HG03342 (cell line): ENCODE results near the gene CCSER2.
A peak's percentile ranks its signal among the peaks of the same experiment; 100 is the strongest.
"Not testable (repeated sequence)": the region's sequence is repeated elsewhere in the genome, so short reads cannot be mapped to it uniquely, and the experiment has no call there.

Experiments used
- ATAC-seq: cut with Tn5 transposase; IDR thresholded peaks from one replicate; pipeline ENCODE4 v1.9.1; 2021; ENCODE audit warnings: mild to moderate bottlenecking, moderate library complexity; ENCODE audit not compliant: unreplicated experiment

CCSER2 gene

DNA sequence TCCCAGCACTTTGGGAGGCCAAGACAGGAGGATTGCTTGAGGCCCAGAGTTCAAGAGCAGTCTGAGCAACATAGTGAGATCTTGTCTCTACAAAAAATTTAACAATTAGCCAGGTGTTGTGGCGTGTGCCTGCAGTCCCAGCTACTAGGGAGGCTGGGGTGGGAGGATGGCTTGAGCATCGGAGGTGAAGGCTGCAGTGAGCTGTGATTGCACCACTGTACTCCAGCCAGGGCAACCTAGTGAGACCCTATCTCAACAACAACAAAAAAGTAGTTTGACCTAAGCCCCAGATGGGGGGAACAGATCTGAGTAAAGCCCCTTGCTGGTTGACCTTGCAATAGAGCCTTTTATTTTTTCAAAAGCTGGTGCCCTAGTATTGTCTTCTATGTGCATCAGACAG lies 15.6 kb upstream of the CCSER2 start:
- ATAC-seq: no peak

DNA sequence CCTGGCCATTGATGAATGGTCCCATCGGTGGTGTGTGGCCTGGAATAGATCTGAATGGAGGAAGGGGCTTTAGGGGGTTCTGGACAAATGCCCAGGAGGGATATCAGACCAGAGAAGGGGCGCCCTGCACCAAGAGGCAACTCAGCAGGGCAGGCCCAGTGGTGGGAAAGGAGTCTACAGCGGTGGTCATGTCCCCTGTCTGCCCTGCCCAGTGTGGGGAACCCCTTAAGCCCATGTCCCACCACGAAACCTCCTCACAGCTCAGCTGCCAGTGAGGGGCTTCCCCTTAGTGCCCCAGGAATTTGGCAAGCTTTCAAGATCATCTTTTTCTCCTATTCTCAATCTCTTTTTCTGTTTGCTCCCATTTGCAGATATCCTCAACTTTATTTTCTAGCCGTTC lies 14.1 kb upstream of the CCSER2 start:
- ATAC-seq: no peak

DNA sequence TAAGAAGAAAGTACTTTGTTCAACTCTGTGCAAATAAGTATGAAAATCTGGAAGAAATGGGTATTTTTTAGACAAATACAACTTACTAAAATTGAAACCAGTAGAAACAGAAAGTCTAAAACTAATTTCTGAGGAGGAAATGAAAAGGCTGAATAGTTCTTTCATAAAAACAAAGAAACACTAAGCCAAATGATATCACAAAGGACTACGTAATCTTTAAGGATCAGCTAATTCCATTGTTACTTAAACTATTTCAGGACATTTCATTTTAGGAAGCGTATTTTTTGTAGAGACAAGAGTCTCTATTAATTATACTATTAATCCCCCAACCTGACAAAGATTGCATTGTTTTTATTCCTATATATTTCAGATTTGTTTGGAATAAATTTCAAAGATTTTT lies 11.2 kb upstream of the CCSER2 start:
- no peak for ATAC-seq

DNA sequence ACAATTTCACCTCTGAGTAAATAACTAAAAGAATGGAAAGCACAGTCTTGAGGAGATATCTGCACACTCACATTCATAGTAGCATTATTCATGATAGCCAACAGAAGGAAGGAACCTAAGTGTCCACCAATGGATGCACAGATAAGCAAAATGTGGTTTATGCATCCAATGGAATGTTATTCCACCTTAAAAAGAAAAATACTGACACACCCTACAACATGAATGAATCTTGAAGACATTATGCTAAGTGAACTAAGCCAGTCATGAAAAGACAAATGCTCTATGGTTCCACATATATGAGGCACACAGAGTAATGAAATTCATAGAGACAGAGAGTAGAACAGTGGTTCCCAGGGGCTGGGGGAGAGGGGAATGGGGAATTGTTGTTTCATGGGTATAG lies 6.5 kb upstream of the CCSER2 start:
- ATAC-seq: no peak

DNA sequence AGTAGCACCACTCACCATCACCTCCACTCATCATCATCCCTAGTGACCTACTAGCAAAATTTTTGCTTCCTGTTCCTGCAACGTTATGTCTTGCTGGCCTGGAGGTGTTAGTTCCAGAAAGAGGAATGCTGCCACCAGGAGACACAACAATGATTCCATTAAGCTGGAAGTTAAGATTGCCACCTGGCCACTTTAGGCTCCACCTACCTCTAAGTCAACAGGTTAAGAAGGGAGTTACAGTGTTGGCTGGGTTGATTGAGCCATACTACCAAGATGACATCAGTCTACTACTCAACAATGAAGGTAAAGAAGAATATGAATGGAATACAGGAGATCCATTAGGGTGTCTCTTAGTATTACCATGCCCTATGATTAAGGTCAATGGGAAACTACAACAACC lies 4.8 kb upstream of the CCSER2 start:
- not testable (repeated sequence) for ATAC-seq

DNA sequence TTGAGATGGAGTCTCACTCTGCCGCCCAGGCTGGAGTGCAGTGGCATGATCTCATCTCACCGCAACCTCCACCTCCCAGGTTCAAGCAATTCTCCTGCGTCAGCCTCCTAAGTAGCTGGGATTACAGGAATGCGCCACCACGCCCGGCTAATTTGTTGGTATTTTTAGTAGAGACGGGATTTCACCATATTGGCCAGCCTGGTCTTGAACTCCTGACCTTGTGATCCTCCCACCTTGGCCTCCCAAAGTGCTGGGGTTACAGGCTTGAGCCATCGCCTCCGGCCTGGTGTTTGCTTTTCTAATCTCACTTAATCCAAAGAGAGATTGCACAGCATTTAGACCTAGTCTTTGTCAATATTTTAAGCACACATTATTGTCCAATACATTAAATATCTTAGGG lies 1.4 kb upstream of the CCSER2 start:
- not testable (repeated sequence) for ATAC-seq

DNA sequence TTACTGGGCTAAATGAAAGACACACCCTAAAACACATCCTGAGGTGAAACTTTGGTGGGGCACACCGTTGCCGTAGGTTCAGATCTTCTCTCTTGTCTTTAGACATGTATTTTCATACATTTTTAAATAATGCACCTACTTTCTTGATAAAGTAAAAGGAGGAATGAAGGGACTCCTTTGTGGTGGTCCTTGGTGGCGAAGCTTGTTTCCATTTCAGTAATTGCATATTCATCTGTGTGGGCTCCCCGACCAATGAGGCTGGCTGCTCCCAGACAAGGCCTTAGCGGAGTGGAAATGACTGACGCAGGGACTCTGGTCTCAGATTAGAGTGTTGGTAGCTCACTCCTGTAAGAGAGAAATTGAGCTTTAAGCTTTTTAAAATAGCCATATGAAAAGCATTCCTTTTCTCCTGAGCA lies 815 bp downstream of the CCSER2 start:
- ATAC-seq: peak; percentile 19

DNA sequence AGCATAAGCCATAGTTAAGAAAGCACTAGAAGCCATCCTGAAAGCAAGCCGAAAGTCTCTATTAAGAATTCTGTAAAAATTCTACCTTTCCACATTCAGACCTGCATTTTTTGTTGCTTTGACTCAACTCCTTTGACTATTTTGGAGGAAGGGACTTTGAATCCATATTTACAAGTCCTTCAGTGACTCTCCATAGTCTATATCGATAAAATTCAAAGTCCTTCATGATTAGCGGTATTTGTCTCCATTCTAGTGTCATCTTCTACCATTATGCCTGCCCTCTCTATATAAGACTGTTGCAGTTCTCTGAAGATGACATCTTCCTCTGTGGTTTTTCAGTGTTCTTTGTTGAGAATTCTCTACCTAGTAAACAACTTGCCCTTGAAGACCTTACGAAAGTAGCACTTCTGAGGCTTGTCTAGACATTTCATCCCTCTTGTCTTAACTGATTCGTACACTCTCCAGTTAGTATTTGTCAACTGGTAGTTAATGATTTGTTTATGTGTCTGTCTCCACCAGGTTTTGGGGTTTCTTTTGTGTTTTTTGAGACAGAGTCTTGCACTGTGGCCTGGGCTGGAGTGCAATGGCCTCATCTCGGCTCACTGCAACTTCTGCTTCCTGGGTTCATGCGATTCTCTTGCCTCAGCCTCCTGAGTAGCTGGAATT lies 1.7 kb downstream of the CCSER2 start:
- peak; percentile 68 for ATAC-seq

DNA sequence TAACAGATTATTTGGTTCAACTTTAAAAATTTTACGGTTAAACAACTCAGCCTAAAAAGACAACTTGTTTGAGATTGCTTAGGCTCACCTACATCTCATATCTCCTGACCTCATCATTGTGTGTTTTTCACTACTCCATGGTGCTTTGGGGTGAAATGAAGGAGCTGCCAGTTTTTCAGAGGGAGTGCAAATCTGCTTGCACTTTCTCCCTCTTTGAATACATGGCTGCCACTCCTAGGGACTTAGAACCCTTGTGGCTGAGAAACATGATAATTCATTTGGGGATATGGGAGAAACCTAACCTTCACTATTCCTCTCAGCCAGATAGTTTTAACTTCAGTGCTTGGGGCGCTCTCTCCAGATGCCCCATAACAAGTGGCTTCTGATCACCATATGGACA lies 2.7 kb downstream of the CCSER2 start:
- ATAC-seq: no peak

DNA sequence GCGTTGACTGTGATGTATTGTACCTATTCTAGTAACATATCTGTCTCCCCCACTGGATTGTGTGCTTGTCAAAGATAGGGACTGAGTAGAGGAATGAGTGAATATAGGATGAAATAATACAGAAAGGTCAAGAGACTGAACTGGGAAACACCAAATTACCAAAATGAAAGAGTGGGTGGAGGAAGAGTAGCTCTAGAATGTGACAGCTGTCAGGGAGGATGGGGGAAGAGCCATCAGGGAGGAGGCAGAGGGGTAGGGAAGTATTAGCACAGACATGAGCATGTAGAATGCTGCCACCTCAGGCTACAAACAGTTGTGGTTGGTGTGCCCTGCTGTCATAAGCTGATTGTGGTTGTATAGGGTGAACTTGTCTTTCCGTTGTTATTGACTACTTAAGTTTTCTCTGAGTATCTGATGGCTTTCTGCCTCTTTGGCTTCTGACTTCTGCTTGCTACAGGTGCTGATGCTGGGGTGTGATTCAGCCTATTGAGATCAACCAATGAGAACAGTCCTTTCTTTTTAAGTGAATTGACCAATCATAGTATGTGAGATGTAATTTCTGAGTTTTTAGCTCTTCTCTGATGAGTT lies 5.6 kb downstream of the CCSER2 start:
- ATAC-seq: peak; percentile 29

DNA sequence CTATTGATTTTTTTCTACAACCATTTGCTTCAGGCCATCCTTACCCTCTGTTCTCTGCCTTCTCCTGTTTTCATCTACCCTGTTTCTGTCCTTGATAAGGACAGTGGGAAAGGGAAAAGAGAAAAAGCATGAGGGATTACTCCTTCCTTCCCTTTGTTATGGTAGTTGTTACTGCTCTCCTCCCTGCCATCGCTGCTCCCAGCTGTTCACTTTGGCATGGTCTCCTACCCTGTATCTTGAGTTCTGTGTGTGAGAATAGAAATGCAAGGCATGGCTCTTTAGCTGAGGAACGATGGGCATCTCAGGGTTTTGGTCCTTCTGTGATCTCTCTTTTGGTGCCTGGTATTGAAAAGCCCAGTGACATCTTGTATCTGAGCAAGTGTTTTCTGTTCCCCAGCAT lies 6.4 kb downstream of the CCSER2 start:
- no peak for ATAC-seq

DNA sequence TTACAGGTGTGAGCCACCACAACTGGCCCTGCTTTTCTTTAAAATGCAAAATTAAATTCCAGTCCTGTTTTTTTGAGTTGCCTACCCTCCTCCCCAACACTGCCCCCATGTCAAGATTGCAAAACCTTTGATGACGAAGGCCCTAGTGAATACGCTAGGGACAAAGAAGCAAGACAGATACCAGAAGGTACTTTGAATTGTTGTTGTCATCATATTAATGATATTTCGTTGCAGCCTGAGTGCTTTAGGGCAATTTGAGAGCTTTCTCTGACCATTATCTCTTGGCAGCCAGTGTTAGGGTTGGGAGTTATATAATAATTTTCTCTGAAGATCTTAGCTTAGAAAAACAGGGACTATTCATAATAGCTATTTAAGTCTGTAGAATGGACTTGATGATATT lies 7.1 kb downstream of the CCSER2 start:
- ATAC-seq: no peak

DNA sequence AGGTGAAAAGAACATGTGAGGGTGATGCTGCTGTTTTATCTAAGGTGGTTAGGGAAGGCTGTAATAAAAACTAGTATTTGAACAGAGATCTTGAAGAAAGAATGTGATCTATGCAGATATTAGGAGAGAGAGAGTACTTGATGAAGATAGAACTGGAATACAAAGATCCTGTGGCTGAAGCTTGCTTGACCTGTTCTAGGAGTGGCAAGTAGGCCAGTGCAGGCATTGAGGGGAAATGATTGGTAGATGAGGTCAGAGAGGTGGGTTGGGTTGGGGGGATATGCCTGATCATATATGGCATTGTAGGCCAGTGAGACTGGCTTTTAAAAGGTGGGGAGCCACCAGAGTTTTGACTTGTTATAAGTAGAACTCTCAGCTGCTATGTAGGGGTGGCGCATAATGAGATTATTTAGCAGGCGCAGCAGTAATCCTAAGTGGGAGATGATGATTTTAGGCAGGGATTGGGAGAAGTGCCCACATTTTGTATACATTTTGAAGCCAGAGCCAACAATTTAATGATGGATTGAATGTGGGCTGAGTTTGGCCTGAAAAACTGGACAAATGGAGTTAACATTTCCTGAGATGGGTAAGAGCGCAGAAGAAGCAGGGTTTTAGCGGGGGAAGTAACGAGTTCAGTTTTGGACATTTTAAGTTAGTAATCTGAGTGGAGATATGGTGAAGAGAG lies 8.2 kb downstream of the CCSER2 start:
- ATAC-seq: no peak

DNA sequence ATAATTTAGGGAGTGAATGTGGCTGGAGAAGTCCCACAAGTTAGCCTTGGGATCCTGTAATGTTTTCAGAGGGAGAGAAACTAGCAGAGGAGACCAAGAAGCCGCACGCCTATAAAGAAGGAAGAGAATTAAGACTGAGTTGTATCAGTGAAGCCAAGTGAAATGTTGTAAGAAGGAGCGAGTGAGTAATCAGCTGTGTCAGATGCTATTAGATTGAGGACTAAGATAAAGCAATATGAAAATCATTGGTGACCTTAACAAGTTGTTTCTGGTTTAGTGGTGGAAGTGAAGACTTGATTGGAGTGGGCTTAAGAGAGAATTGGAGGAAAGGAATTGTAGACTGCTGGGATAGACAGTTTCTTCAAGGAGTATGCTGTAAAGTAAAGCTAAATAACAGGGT lies 8.8 kb downstream of the CCSER2 start:
- no peak for ATAC-seq

DNA sequence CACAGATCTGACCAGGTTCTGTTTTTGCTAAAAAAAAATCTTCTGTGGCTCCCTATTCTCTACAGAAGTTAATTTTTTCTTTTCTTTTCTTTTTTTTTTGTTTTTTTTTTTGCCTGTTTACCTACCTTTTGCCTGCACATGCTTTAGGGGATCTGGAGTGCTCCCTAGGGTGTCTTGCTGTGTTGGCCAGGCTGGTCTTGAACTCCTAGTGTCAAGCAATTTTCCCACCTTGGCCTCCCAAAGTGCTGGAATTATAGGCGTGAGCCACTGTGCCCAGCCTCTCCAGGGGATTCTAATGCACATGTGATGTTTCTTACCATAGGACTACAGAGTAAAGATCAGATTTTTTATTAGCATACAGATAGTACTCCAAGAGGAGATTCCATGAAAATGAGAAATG lies 10.6 kb downstream of the CCSER2 start:
- no peak for ATAC-seq

DNA sequence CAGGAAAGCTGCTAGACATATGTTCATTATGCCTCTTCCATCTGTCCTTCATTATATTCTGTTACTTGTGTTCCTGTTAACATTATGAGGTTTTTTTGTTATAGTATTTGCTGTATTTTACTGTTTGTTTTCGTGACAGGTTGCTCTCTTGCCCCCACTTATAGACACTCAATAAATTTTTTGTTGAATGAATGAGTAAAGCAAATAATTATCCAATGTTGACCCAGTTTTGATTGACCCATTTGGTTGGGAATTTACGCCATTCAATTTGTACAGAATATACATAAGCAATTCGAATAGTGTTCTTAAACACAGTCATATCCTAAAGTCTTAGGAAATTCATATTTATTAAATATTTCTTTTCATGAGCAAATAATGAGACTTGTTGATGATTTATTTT lies 11.8 kb downstream of the CCSER2 start:
- ATAC-seq: no peak

DNA sequence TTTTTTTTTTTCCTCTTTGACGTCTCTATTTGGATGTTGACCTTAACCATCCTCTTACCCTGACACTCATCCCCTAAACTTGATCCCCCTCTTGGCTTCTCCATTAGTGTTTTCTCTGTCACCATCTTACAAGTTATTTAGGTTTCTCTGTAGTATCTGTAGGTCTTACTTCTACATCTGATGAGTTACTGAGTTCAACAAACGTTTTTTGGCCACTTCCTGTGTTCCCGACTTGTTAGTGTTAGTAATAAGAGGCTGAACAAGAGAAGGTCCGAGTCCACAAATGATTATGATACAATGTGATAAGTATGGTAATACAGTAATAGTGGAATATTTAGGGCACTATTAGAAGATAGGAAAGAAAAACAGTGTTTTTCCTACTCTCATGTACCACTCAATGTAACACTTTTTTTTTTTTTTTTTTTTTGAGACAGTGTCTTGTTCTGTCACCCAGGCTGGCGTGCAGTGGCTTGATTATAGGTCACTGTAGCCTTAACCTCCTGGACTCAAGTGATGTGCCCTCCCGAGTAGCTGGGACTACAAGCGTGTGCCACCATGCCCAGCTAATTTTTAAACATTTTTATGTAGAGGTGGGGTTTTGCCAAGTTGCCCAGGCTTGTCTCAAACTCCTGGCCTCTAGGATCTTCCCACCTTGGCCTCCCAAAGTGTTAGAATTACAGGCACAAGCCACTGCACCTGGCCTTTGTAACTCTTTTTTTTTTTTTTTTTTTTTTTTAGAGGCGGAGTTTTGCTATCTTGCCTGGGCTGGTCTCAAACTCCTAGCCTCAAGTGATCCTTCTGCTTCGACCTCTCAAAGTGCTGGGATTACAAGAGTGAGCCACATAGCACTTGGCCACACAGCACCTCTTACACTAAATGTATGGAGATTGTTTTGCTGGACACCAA lies 12.5 kb downstream of the CCSER2 start:
- no peak for ATAC-seq

DNA sequence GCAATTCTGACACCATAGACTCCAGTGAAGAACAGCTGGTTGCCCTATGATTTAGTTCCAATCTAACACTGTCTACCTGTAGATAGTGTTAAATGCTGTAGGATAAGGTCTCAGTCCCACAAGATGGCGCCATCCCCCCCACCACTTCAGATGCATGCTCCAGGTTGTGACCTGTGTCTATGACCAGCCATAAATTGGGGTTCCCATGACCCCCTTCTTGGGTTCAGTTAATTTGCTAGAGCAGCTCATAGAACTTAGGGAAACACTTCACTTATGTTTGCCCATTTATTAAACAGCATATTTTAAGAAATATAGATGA lies 13.1 kb downstream of the CCSER2 start:
- no peak for ATAC-seq

DNA sequence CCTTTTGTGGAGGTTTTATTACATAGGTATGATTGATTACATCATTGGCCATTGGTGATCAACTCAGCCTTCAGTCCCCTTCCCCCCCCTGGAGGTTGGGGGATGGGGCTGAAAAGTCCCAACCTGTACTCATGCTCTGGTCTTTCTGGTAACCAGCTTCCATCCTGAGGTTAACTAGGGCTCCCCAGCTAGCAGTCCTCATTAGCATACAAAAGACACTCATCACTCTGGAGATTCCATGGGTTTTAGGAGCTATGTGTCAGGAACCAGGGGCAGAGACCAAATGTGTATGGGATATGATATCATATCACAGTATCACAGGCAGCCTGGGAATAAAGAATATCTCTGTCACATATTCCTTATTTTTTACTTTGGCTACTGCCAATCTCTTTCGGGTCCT lies 13.6 kb downstream of the CCSER2 start:
- no peak for ATAC-seq

DNA sequence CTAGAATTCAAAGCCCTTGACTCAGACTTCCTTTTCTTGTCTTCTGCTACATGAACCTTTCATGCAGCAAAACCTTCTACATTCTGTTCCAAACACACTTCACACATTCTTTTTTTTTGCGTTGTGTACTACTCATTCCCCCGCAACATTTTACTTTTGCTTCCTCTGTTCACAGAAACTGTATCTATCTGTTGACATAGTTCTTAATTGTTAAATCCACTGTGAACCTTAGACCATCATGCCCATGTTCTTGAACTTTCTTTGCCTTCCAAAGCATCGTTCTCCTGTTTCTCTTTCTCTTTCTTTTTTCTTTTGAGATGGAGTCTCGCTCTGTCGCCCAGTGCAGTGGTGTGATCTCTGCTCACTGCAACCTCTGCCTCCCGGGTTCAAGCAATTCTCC lies 14.2 kb downstream of the CCSER2 start:
- peak; percentile 59 for ATAC-seq

DNA sequence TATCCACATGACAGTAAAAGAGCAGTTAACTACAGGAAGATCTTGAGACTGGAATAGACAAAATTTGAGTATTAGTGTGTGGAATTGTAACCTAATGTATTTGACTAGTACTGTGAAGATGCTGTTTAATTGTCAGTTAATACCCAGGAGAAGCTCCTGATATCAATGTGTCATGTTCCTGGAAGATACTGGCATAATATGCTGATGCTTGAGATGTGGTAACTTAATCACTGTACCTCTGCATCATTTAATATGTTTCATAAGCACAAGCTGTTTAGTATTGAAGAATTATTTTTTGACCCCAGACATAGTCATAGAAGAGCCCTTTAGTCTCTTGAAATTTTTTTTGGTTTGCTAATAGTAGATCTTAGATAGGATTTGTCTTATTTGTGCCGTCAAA lies 15.4 kb downstream of the CCSER2 start:
- ATAC-seq: no peak

DNA sequence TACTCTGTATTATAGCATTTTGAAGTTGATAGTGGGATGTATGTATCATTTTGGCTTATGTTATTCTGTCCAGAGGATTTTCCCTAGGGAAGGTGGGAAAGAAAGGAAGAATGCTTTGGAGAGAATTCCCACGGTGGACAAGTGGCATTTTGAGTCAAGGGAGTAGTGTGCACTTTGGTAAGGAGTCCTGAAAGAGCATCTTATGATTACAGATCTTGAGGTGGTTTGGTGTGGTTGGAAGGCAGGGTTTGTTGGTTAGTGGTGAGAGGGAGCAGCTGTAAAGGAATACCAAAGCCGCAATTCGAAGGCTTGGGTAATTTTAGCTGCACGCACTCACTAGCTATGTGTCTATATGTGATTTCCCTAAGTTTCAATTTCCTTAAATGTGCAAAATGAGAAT lies 16.1 kb downstream of the CCSER2 start:
- no peak for ATAC-seq
